ENCODE results near the gene KRTAP4-1.
"Not testable (repeated sequence)": the region's sequence is repeated elsewhere in the genome, so short reads cannot be mapped to it uniquely, and the experiment has no call there.

KRTAP4-1 gene

DNA sequence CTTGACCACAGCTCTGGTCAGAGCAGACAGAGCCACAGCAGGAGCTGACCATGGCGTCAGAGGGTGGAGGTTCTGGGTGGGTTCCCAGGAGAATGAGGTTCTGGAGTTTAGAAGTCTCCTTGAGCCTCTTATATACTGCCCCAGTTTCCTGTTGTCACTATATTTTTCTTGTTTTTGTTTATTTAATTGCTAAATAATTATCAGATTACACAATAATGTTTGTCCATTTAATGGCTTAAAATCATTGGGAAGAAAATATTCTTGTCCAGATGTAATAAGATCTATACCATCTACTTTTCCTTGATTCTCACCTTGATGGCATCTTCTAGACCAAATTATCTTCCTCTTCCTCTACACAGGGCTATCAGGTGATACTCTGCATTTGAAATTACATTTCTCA lies 16.6 kb downstream of the KRTAP4-1 start, which contains the start of gene KRTAP4-3:
Gene KRTAP4-3 (minus strand): TSS at position 101 of the 400 bp plus-strand sequence. CDS start 49 bp downstream, at position 52.
- DNase-seq = no peak

DNA sequence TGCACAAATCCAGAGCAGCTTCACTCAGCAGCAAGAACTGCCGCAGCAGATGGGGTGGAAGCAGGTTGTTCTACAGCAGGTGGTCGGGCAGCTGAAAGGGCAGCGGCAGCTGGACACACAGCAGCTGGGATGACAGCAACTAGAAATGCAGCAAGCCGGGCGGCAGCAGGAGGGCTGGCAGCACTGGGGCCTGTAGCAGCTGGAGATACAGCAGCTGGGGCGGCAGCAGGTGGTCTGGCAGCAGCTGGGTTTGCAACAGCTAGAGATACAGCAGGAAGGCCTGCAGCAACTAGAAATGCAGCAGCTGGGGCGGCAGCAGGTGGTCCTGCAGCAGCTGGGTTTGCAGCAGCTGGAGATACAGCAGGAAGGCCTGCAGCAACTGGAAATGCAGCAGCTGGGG lies 17.1 kb downstream of the KRTAP4-1 start:
- DNase-seq = no peak

DNA sequence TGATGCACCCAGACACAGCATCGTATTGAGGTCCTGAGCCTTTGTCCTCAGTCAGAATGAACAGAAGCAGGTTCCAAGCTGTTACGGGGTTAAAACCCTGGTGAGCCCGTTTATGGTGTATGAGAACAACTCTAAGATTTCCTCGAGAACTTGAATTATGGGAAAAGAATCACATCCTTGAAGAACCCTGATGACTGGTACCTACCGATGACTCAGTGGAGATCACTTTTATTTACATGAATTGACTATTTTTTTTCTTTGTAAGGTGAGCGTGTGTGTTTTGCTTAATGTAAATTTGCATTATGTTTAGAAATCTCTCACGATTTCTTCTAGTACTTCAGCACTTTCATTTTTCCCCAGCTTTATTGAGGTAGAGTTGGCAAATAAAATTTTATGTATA lies 20.9 kb downstream of the KRTAP4-1 start:
- DNase-seq = no peak

DNA sequence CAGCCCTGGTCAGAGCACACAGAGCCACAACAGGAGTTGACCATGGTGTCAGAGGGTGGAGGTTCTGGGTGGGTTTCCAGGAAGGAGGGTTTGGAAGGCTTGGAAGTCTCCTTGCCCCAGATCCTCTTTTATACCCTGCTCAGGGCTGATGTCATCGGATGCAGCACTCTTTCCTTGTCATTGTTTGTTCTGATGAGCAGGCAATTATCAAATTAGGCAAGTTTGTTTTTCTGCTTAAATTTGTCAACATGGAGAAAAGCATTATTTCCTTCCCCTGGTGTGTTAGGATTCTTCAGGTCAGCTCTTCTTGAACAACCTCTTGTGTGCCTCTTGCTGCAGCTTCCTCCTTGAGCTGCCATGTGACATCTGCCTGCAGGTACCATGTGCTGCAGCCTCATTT lies 24.1 kb downstream of the KRTAP4-1 start, which contains the start of gene KRTAP4-4:
Gene KRTAP4-4 (minus strand): TSS at position 101 of the 400 bp plus-strand sequence. CDS start 57 bp downstream, at position 44.
- DNase-seq = no peak

DNA sequence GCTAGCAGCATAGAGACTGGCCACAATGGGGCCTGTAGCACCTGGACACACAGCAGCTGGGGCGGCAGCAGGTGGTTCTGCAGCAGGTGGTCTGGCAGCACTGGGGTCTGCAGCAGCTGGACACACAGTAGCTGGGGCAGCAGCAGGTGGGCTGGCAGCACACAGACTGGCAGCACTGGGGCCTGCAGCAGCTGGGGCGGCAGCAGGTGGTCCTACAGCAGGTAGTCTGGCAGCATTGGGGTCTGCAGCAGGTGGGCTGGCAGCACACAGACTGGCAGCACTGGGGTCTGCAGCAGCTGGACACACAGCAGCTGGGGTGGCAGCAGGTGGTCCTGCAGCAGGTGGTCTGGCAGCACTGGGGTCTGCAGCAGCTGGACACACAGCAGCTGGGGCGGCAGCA lies 24.5 kb downstream of the KRTAP4-1 start:
- not testable (repeated sequence) for DNase-seq

DNA sequence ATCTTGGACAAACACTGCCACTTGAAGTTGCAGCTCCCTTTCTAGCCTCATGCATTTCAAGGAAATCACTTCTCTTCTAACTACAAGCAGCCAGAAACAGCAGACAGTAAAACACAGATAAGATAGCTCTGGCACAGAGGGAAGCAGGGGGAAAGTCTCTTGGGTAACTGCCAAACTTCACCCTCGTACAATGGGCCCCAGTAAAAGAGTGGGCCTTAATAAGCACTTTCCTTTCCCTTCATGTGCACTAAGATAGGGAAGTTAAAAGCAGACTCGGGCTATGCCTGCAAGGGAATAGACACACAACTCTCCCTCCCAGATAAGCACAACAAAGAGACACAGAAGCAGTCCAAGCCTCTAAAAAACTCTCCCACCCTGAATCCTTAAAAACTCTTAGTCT lies 30.9 kb downstream of the KRTAP4-1 start:
- no peak for DNase-seq

DNA sequence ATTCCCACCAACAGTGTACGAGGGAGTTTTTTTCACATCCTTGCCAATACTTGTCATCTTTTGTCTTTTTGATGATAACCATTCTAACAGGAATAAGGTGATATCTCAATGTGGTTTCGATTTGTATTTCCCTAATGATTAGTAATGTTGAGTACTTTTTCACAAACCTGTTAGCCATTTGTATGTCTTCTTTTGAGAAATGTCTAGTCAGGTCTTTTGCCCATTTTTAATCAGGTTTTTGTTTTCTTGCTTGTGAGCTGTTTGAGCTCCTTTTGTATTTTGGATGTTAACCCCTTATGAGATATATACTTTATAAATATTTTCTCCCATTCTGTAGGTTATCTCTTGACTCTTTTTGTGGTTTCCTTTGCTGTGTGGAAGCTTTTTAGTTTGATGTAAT lies 33.2 kb downstream of the KRTAP4-1 start:
- DNase-seq = no peak

DNA sequence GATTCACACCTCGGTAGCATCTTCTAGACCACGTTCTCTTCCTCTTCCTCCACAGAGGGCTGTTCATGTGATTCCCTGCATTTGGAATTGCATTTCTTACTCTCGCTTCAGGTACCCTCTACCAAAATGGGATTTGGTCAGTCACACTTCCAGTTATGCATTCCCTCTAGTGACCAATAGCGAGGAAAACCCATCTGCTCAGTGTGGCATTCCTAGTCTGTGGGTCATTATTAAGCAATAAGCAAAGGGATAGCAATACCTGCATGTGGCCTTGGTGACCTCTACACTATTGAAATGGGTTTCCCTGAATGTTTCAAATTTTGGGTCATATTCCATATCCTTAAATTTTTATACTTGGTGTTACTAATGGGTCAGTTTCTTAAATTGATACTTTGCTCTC lies 34.7 kb downstream of the KRTAP4-1 start:
- no peak for DNase-seq

DNA sequence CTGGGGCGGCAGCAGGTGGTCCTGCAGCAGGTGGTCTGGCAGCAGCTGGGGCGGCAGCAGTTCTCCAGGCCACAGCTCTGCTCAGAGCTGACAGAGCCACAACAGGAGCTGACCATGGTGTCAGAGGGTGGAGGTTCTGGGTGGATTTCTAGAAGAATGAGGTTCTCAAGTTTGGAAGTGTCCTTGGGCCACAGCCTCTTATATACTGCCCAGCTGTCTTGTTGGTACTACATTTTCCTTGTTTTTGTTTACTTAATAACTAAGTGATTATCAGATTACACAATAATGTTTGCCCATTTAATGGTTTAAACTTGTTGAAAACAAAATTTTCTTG lies 35.1 kb downstream of the KRTAP4-1 start, which contains the start of gene KRTAP4-5:
Gene KRTAP4-5 (minus strand): TSS at position 174 of the 334 bp plus-strand sequence. CDS start 58 bp downstream, at position 116.
- DNase-seq = no peak

DNA sequence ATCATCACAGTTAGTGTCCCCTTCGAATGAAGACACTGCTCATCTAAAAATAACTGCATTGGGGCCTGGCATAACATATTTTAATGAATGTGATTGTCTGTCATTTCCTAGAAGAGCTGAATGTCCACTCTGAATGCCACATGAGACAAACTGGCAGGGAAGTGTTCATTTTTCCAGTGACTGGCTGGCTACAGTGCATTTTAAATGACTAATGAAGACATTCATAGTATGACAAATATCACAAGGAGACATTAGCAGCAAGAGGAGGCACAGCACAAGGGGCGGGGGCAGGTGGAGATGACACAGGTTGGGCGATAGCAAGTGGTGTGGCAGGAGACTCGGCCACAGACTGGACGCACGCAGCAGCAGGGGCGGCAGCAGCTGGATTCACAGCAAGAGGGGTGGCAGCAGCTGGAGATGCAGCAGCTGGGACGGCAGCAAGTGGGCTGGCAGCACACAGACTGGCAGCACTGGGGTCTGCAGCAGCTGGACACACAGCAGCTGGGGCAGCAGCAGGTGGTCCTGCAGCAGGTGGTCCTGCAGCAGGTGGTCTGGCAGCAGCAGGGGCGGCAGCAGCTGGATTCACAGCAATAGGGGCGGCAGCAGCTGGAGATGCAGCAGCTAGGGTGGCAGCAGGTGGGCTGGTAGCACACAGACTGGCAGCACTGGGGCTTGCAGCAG lies 35.6 kb downstream of the KRTAP4-1 start:
- not testable (repeated sequence) for DNase-seq

DNA sequence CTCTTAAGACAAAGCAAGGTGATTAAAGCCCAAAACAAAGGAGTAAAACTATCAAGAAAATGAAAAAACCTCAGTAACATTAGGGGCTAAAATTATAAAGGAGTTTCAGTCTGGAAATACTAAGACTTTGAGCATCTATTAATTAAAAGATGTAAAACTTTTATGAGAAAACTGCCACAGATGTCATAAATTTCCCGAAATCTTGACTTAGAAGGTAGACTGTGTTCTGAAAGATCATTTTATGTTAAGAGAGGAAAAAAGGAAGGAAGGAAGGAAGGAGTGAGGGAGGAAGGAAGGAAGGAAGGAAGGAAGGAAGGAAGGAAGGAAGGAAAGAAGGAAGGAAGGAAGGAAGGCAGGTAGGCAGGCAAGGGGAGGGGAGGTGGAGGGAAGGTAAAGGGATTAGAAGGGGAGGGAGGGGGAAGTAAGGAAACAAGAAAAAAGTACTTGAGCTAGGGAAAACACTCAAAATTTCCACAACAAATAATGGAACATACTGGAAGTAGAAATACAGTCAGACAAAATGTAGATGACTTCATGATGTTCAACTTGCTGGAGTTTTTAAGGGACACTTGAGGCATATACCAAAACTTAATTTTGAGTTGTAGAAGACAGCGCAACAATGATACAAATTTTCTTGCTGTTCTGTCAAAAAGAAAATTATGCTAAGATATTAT lies 37.0 kb downstream of the KRTAP4-1 start:
- no peak for DNase-seq

DNA sequence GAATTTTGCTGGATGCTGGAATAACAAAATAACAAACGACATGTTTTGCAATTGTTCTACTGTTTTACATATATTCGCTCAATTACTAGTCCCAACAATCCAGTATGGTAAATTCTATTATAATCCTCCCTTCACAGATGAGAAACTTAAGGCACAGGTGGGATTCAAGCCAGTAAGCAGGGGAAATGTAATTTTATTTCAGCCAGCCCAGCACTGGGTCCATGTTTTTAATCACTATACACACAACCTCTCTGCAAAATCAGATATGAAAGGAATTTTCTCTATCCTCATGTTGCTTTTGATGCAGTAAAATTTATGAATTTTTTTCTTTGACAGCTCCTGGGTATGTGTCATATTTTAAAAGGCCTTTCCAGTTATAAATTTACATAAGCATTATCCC lies 39.5 kb downstream of the KRTAP4-1 start:
- no peak for DNase-seq

DNA sequence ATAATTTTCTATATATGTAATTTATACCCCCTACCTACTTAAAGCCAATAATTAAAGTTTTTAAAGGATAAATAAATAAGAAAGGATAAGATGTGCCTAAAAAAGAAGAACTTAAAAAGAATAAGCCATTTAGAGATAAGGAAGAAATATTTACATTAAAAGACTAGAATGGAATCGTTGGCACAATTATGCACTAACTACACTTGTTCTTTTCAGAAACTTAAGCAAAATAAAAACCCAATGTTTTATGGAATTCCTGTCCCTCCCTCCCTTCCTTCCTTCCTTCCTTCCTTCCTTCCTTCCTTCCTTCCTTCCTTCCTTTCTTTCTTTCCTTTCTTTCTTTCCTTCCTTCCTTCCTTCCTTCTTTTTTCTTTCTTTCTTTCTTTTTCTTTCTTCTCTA lies 39.9 kb downstream of the KRTAP4-1 start:
- no peak for DNase-seq

DNA sequence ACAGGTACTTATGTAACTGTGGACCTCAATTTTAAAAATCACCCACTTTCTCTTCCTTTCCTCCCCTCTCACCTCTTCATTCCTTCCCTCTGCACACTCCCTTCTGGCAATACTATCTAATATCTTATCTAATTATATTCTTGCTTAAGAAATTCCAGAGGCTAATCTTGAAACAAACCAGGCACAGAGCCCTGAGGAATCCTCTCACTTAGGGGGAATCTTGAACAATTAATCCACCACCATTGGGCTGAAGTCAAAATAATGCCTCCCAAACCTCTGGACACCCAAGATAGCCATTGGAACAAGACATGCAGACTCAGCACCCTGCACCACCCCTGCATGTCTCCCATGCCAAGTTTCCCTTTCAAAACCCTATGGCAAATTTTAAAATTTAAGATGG lies 43.4 kb downstream of the KRTAP4-1 start:
- no peak for DNase-seq

DNA sequence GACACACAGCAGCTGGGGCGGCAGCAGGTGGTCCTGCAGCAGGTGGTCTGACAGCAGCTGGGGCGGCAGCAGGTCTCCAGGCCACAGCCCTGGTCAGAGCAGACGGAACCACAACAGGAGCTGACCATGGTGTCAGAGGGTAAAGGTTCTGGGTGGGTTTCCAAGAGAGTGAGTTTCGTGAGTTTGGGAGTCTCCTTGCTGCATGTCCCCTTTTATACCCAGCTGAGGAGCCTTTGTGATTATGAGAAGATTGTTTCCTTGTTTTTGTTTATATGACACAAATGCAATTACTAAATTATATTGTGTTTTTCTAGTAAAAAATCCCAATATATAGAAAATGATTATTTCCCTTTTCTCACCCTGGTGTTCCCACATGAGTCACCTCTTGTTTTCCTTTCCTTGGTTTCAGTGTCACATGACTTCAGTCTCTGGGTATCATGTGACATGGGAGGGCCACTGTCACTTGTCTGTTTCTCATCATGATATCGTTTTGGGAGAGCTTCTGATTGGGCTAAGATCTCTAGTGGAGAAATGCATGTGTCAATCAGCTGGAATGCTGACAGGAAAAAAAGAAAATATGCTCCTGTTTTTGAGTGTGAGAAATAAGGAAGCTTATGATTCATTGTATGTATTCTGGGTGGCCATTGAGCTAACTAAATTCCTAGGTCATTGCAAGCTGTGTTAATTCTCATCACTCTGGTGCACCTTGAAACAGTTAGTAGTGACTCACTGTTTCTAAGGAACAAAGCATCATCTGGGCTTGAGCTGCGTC lies 44.2 kb downstream of the KRTAP4-1 start, which contains the start of gene KRTAP4-6:
Gene KRTAP4-6 (minus strand): TSS at position 185 of the 772 bp plus-strand sequence. CDS start 57 bp downstream, at position 128.
- no peak for DNase-seq

DNA sequence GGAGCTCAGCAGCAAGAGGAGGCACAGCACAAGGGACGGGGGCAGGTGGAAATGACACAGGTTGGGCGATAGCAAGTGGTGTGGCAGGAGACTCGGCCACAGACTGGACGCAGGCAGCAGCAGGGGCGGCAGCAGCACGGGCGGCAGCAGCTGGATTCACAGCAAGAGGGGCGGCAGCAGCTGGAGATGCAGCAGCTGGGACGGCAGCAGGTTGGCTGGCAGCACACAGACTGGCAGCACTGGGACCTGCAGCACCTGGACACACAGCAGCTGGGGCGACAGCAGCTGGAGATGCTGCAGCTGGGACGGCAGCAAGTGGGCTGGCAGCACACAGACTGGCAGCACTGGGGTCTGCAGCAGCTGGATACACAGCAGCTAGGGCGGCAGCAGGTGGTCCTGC lies 44.8 kb downstream of the KRTAP4-1 start:
- DNase-seq = not testable (repeated sequence)

All from NCI-H1436 (cell line).